ENCODE measurements around the gene CEACAM1.
A peak's percentile ranks its signal among the peaks of the same experiment; 100 is the strongest.
"Not testable (repeated sequence)": the region's sequence is repeated elsewhere in the genome, so short reads cannot be mapped to it uniquely, and the experiment has no call there.

Gene CEACAM1

GRCh38 chr19:42548552-42548951 lies 20.3 kb upstream of the CEACAM1 start:
- DNase-seq (ENCODE audit: low spot score), result no peak

GRCh38 chr19:42547929-42548328 lies 19.6 kb upstream of the CEACAM1 start:
- no peak for DNase-seq (ENCODE audit: low spot score)

- no peak for DNase-seq (ENCODE audit: low spot score)
Observed at GRCh38 chr19:42546831-42547500, 18.7 kb upstream of the CEACAM1 start.

GRCh38 chr19:42544146-42544545 lies 15.9 kb upstream of the CEACAM1 start:
- DNase-seq (ENCODE audit: low spot score), result no peak

- DNase-seq (ENCODE audit: low spot score), result no peak
Observed at GRCh38 chr19:42542791-42543190, 14.5 kb upstream of the CEACAM1 start.

GRCh38 chr19:42540071-42540553 lies 11.8 kb upstream of the CEACAM1 start:
- DNase-seq (ENCODE audit: low spot score), result no peak

- no peak for DNase-seq (ENCODE audit: low spot score)
Observed at GRCh38 chr19:42538841-42539709, 10.8 kb upstream of the CEACAM1 start.

- not testable (repeated sequence) for DNase-seq (ENCODE audit: low spot score)
Observed at GRCh38 chr19:42535276-42535675, 7.0 kb upstream of the CEACAM1 start.

GRCh38 chr19:42534391-42534790 lies 6.1 kb upstream of the CEACAM1 start:
- no peak for DNase-seq (ENCODE audit: low spot score)

GRCh38 chr19:42532891-42533290 lies 4.6 kb upstream of the CEACAM1 start:
- no peak for DNase-seq (ENCODE audit: low spot score)

- DNase-seq (ENCODE audit: low spot score), result no peak
Observed at GRCh38 chr19:42531313-42531712, 3.0 kb upstream of the CEACAM1 start.

- peak; percentile 79 for DNase-seq (ENCODE audit: low spot score)
Observed at GRCh38 chr19:42529248-42529764, 1.0 kb upstream of the CEACAM1 start.

- no peak for DNase-seq (ENCODE audit: low spot score)
Observed at GRCh38 chr19:42524943-42525342, 3.3 kb downstream of the CEACAM1 start.

- DNase-seq (ENCODE audit: low spot score), result no peak
Observed at GRCh38 chr19:42524250-42524649, 4.0 kb downstream of the CEACAM1 start.

GRCh38 chr19:42522262-42522661 lies 6.0 kb downstream of the CEACAM1 start:
- not testable (repeated sequence) for DNase-seq (ENCODE audit: low spot score)

GRCh38 chr19:42521346-42522030 lies 6.8 kb downstream of the CEACAM1 start:
- no peak for DNase-seq (ENCODE audit: low spot score)

GRCh38 chr19:42519108-42519507 lies 9.2 kb downstream of the CEACAM1 start:
- no peak for DNase-seq (ENCODE audit: low spot score)

GRCh38 chr19:42516771-42517170 lies 11.5 kb downstream of the CEACAM1 start:
- DNase-seq (ENCODE audit: low spot score), result no peak

- DNase-seq (ENCODE audit: low spot score), result no peak
Observed at GRCh38 chr19:42515241-42515832, 12.9 kb downstream of the CEACAM1 start.

- no peak for DNase-seq (ENCODE audit: low spot score)
Observed at GRCh38 chr19:42514449-42514848, 13.8 kb downstream of the CEACAM1 start.

GRCh38 chr19:42512743-42513304 lies 15.5 kb downstream of the CEACAM1 start:
- DNase-seq (ENCODE audit: low spot score), result no peak

Measured in AG08395 (cell line).